GM21390 (cell line): ENCODE data around the gene RABEP1.

Experiments
- ATAC-seq: cut with Tn5 transposase; IDR thresholded peaks from one replicate; pipeline ENCODE4 v1.9.1; 2021; ENCODE audit not compliant: unreplicated experiment

The RABEP1 gene

GRCh38 chr17:5361426-5361825 is 79.3 kb downstream of the RABEP1 start:
- ATAC-seq = no peak

- ATAC-seq = no peak
These were observed 80.2 kb downstream of the RABEP1 start for GRCh38 chr17:5362162-5362811.

GRCh38 chr17:5364156-5364555 is 82.1 kb downstream of the RABEP1 start:
- no peak for ATAC-seq

GRCh38 chr17:5364696-5365095 is 82.6 kb downstream of the RABEP1 start:
- ATAC-seq = no peak

GRCh38 chr17:5365831-5366230 is 83.7 kb downstream of the RABEP1 start:
- ATAC-seq = no peak

- no peak for ATAC-seq
These were observed 88.3 kb downstream of the RABEP1 start for GRCh38 chr17:5370411-5370810.

GRCh38 chr17:5373112-5373511 is 91.0 kb downstream of the RABEP1 start:
- ATAC-seq = no peak

GRCh38 chr17:5378566-5379207 is 96.6 kb downstream of the RABEP1 start:
- no peak for ATAC-seq

GRCh38 chr17:5379351-5380107 is 97.4 kb downstream of the RABEP1 start:
- ATAC-seq = no peak

GRCh38 chr17:5380491-5381135 is 98.5 kb downstream of the RABEP1 start:
- no peak for ATAC-seq

GRCh38 chr17:5381542-5381941 is 99.5 kb downstream of the RABEP1 start:
- ATAC-seq = no peak

- no peak for ATAC-seq
These were observed 109.6 kb downstream of the RABEP1 start for GRCh38 chr17:5391678-5392077.

- no peak for ATAC-seq
These were observed 114.5 kb downstream of the RABEP1 start for GRCh38 chr17:5396612-5397011.

- ATAC-seq = no peak
These were observed 117.7 kb downstream of the RABEP1 start for GRCh38 chr17:5399767-5400166.

- no peak for ATAC-seq
These were observed 123.3 kb downstream of the RABEP1 start for GRCh38 chr17:5405400-5405799.

GRCh38 chr17:5408186-5408585 is 126.1 kb downstream of the RABEP1 start:
- ATAC-seq = no peak

- no peak for ATAC-seq
These were observed 128.6 kb downstream of the RABEP1 start for GRCh38 chr17:5410594-5411272.

GRCh38 chr17:5413682-5414081 is 131.6 kb downstream of the RABEP1 start:
- no peak for ATAC-seq

- ATAC-seq = no peak
These were observed 134.8 kb downstream of the RABEP1 start for GRCh38 chr17:5416901-5417300.

- ATAC-seq = no peak
These were observed 136.8 kb downstream of the RABEP1 start for GRCh38 chr17:5418858-5419355.
